GM10266 (cell line): ENCODE data around the gene GRIA1.

Source experiments
- DNase-seq: peaks from one replicate; pipeline ENCODE4 v3.0.0; 2012; ENCODE audit errors: extremely low spot score
- CTCF ChIP-seq: IDR thresholded peaks from 2 replicates; pipeline ENCODE4 v1.5.1; 2012; ENCODE audit warnings: mild to moderate bottlenecking, low read depth; ENCODE audit not compliant: control insufficient read depth, insufficient read depth; ENCODE audit errors: missing control alignments

Gene GRIA1

GRCh38 chr5:153699035-153699434 lies 208.6 kb downstream of the GRIA1 start:
- TF ChIP-seq CTCF, result no peak
- no peak for DNase-seq

DNA sequence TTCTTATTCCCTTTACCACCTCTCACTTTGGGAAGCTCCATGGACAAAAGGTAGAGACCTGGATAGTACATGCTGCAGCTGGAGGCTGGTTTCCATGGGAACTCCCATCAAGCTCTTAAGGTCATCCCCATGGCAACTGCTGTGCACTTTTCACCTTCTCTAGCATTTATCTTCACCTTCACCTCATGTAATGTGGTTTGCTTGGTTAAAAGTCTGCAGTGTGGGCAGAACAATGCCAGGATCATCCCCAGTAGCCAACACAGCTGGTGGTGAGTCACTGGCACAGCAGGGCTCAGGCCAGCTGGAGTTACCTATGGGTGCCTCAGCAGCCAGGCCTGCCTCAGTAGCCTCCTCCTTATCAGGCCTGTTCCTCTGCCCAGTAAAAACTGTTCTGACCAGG lies 210.5 kb downstream of the GRIA1 start:
- TF ChIP-seq CTCF, result no peak
- no peak for DNase-seq

DNA sequence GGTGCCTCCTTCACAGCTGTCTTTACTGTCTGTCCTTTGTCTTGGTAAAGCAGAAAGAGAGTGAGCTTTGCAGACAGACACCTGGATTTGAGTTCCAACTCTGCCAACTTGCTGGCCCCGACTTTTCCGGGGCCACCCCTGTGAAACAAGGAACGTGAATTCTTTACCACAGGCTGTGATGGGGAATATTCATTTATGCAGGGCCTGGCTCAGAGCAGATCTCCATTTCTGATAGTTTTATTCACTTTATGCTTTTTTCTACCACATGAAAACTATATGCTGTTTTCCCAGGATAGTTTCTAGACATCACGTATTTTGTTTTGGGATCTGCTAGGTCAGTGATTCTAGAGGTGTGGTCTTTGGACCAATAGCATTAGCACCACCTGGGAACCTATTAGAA lies 211.8 kb downstream of the GRIA1 start:
- no peak for DNase-seq
- no peak for TF ChIP-seq CTCF

DNA sequence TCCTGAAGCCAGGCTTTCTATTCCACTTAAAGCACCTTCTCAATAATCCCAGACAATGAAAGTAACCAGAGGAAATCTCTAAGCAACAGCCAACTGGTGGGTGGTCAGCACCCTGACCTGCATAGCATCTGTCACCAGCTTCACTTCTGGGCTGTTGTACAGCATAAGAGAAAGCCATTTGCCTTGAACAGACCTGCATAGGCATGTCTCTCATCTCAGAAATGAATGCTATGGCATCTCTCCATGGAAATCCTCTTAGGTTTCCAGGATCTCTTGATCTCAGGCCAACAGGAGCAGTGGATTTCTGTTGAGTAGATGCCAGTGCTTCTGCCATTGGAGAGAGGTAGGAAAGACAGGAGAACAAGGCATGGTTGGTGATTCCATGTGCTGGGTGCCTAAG lies 213.6 kb downstream of the GRIA1 start:
- no peak for TF ChIP-seq CTCF
- no peak for DNase-seq

DNA sequence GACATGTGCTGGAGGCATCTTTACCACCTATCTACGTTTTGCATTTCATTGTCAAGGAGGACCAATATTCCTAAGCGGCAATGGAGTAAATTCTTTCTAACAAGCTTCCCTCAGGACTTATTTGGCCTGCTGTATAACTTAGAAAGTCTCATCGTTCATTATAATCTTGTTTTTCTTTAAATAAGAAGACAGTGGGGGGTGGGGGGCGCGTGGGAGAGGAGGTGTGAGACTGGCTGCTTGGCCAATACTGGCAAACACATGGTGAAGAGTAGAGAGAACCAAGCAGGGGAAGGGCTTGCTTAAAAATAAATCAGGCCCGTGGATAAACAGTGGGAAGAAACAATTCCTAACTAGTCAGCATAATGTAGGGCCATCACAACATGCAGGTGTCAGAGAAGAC lies 217.2 kb downstream of the GRIA1 start:
- no peak for DNase-seq
- no peak for TF ChIP-seq CTCF

GRCh38 chr5:153711755-153712154 lies 221.3 kb downstream of the GRIA1 start:
- TF ChIP-seq CTCF, result no peak
- DNase-seq, result no peak

- no peak for DNase-seq
- TF ChIP-seq CTCF, result no peak
Measured at GRCh38 chr5:153712946-153713345, 222.5 kb downstream of the GRIA1 start.
